Duodenal mucosa (tissue), 2 donors: ENCODE data around the gene ANGPTL8.

ENCODE experiments used
- H3K27ac ChIP-seq: one replicate; pipeline ENCODE4 v1.7.0; 2013; ENCODE audit warnings: low read depth, low read length
- H3K27me3 ChIP-seq, 2 donors: one replicate each; pipeline ENCODE4 v1.7.0; 2013; ENCODE audit warnings: low read length in 2 of 2, control low read depth in 1 of 2; ENCODE audit not compliant: insufficient read depth in 2 of 2, control insufficient read depth in 1 of 2
- H3K36me3 ChIP-seq, 2 donors: one replicate each; pipeline ENCODE4 v1.7.0; 2013; ENCODE audit warnings: low read length in 2 of 2, control low read depth in 1 of 2; ENCODE audit not compliant: insufficient read depth in 2 of 2, control insufficient read depth in 1 of 2
- H3K4me1 ChIP-seq, 2 donors: one replicate each; pipeline ENCODE4 v1.7.0; 2013; ENCODE audit warnings: low read length in 2 of 2, control low read depth in 1 of 2; ENCODE audit not compliant: insufficient read depth in 2 of 2, control insufficient read depth in 1 of 2
- H3K4me3 ChIP-seq, 2 donors: one replicate each; pipeline ENCODE4 v1.7.0; 2013; ENCODE audit warnings: low read length in 2 of 2, low read depth in 1 of 2
- H3K9ac ChIP-seq, 2 donors: one replicate each; pipeline ENCODE4 v1.7.0; 2013; ENCODE audit warnings: low read length in 2 of 2, low read depth in 1 of 2
- H3K9me3 ChIP-seq, 2 donors: one replicate each; pipeline ENCODE4 v1.7.0; 2013; ENCODE audit warnings: low read length in 2 of 2, control low read depth in 1 of 2; ENCODE audit not compliant: control insufficient read depth in 1 of 2

The ANGPTL8 gene

GRCh38 chr19:11290256-11290655 is 50.8 kb downstream of the ANGPTL8 start:
- no peaks in the 10 kb centered on the region for H3K27me3 ChIP-seq
- peaks cover 0 to 10% of the 10 kb centered on the region in 2 donors for H3K4me1 ChIP-seq
- H3K9ac ChIP-seq, result no peak overlapping the region
- no peaks in the 10 kb centered on the region for H3K9me3 ChIP-seq
- H3K4me3 ChIP-seq, result no peak overlapping the region
- H3K27ac ChIP-seq, result no peak overlapping the region
- no peaks in the 10 kb centered on the region for H3K36me3 ChIP-seq

- Histone ChIP-seq H3K9ac (no peak overlapping the region), H3K4me3 (no peak overlapping the region), H3K4me1 (peaks cover 0 to 10% of the 10 kb centered on the region in 2 donors), H3K36me3 (no peaks in the 10 kb centered on the region), H3K27ac (no peak overlapping the region), H3K9me3 (no peaks in the 10 kb centered on the region), H3K27me3 (no peaks in the 10 kb centered on the region)
Observed at GRCh38 chr19:11291415-11291814, 52.0 kb downstream of the ANGPTL8 start.
